Loucy (cell line): ENCODE measurements around the gene FAM117B.

Experiments used
- CTCF ChIP-seq: fragments of 200-600 bp; sonication (generic); conservative IDR thresholded peaks from 2 replicates; pipeline ENCODE4 v1.5.1; 2014; ENCODE audit warnings: mild to moderate bottlenecking, antibody characterized with exemption, low read length
- EZH2phosphoT487 ChIP-seq: fragments of 200-600 bp; IDR thresholded peaks from 2 replicates; pipeline ENCODE4 v1.6.1; 2018; ENCODE audit warnings: antibody characterized with exemption, mild to moderate bottlenecking, moderate library complexity, borderline replicate concordance

- no peak for TF ChIP-seq CTCF
- no peak for TF ChIP-seq EZH2phosphoT487
Observed at GRCh38 chr2:202764991-202765390, 130.2 kb downstream of the FAM117B start.
